Nephron (organoid): Measurements from ENCODE around the gene PPP2R2B.

Experiments used
- H3K27ac Mint-ChIP-seq, 3 experiments: 2 replicates each; pipeline ENCODE4 v1.8.0; 2020; ENCODE audit warnings: mixed read lengths in 3 of 3, mild to moderate bottlenecking in 2 of 3, moderate library complexity in 1 of 3
- H3K27me3 Mint-ChIP-seq: 2 replicates; pipeline ENCODE4 v1.8.0; 2021; ENCODE audit warnings: low read depth, mild to moderate bottlenecking, moderate library complexity, mixed read lengths
- H3K36me3 Mint-ChIP-seq: 2 replicates; pipeline ENCODE4 v1.8.0; 2020; ENCODE audit warnings: low read depth, mixed read lengths
- H3K4me1 Mint-ChIP-seq: 2 replicates; pipeline ENCODE4 v1.8.0; 2020; ENCODE audit warnings: mixed read lengths
- H3K4me3 Mint-ChIP-seq, 3 experiments: 2 replicates each; pipeline ENCODE4 v1.8.0; 2020; ENCODE audit warnings: mild to moderate bottlenecking in 3 of 3, mixed read lengths in 3 of 3, moderate library complexity in 2 of 3
- H3K9me3 Mint-ChIP-seq: 2 replicates; pipeline ENCODE4 v1.8.0; 2020; ENCODE audit warnings: mixed read lengths
- CTCF ChIP-seq, 3 experiments: fragments of 200-600 bp; sonication (generic); IDR thresholded peaks; one replicate each; pipeline ENCODE4 v1.5.0; 2021; ENCODE audit warnings: antibody characterized with exemption in 3 of 3; ENCODE audit not compliant: unreplicated experiment in 3 of 3

PPP2R2B gene

GRCh38 chr5:146753641-146754040, 124.9 kb downstream of the PPP2R2B start:
- Mint-ChIP-seq H3K4me3 (no peak overlapping the region), H3K27ac (no peak overlapping the region), H3K27me3 (peaks cover 3% of the 10 kb centered on the region), H3K36me3 (no peaks in the 10 kb centered on the region), H3K4me1 (no peaks in the 10 kb centered on the region), H3K9me3 (peaks cover 3% of the 10 kb centered on the region)
- TF ChIP-seq CTCF (IDR thresholded peaks at IDR 0.05; ENCODE audit: unreplicated experiment in 3 of 3), result no peak

GRCh38 chr5:146751781-146752401, 126.7 kb downstream of the PPP2R2B start:
- peaks cover under 1% of the 10 kb centered on the region for H3K27me3 Mint-ChIP-seq
- H3K4me3 Mint-ChIP-seq, result no peak overlapping the region
- no peaks in the 10 kb centered on the region for H3K4me1 Mint-ChIP-seq
- H3K27ac Mint-ChIP-seq, result no peak overlapping the region
- peaks cover 3% of the 10 kb centered on the region for H3K9me3 Mint-ChIP-seq
- H3K36me3 Mint-ChIP-seq, result no peaks in the 10 kb centered on the region
- no peak for TF ChIP-seq CTCF (IDR thresholded peaks at IDR 0.05; ENCODE audit: unreplicated experiment in 3 of 3)

- Mint-ChIP-seq H3K36me3 (no peaks in the 10 kb centered on the region), H3K27me3 (no peaks in the 10 kb centered on the region), H3K27ac (no peak overlapping the region), H3K9me3 (peaks cover 3% of the 10 kb centered on the region), H3K4me1 (no peaks in the 10 kb centered on the region), H3K4me3 (no peak overlapping the region)
- TF ChIP-seq CTCF (IDR thresholded peaks at IDR 0.05; ENCODE audit: unreplicated experiment in 3 of 3), result no peak
Observed at GRCh38 chr5:146751054-146751453, 127.5 kb downstream of the PPP2R2B start.

- H3K9me3 Mint-ChIP-seq, result peaks cover 3% of the 10 kb centered on the region
- H3K36me3 Mint-ChIP-seq, result no peaks in the 10 kb centered on the region
- no peak for TF ChIP-seq CTCF (IDR thresholded peaks at IDR 0.05; ENCODE audit: unreplicated experiment in 3 of 3)
- H3K27ac Mint-ChIP-seq, result no peak overlapping the region
- no peak overlapping the region for H3K4me3 Mint-ChIP-seq
- H3K27me3 Mint-ChIP-seq, result no peaks in the 10 kb centered on the region
- peaks cover 8% of the 10 kb centered on the region for H3K4me1 Mint-ChIP-seq
Observed at GRCh38 chr5:146748533-146748932, 130.0 kb downstream of the PPP2R2B start.

- H3K4me1 Mint-ChIP-seq, result peaks cover 8% of the 10 kb centered on the region
- no peak overlapping the region for H3K4me3 Mint-ChIP-seq
- no peak overlapping the region for H3K27ac Mint-ChIP-seq
- H3K27me3 Mint-ChIP-seq, result no peaks in the 10 kb centered on the region
- H3K9me3 Mint-ChIP-seq, result peaks cover 3% of the 10 kb centered on the region
- TF ChIP-seq CTCF (IDR thresholded peaks at IDR 0.05; ENCODE audit: unreplicated experiment in 3 of 3), result no peak
- H3K36me3 Mint-ChIP-seq, result no peaks in the 10 kb centered on the region
Observed at GRCh38 chr5:146745931-146746577, 132.5 kb downstream of the PPP2R2B start.
